T-helper 1 cell treated with Interleukin-12 subunit alpha and Interleukin-12 subunit beta and Interleukin-4 antibody, amounts not matched to agents 30 ng/mL and 1 ng/mL, for 36 hours (primary cell): ENCODE data around the gene SNX33. TPM values are rescaled to one million over a fixed set of nuclear protein-coding genes. Genes with fewer than 3 reads are reported as not detected.
"Not testable (repeated sequence)": the region's sequence is repeated elsewhere in the genome, so short reads cannot be mapped to it uniquely, and the experiment has no call there.

Experiments used
- intact Hi-C: fragments of 100-400 bp; cut with micrococcal nuclease; formaldehyde crosslinking; loops from one replicate; pipeline ENCODE4 v1.15.1; 2024
- total RNA-seq: library from RNA; stranded (reverse); gene quantifications from 2 replicates; pipeline ENCODE4 v1.2.3, GENCODE V29; 2022

SNX33 gene
- 2.6 and 3.0 TPM in 2 replicates for total RNA-seq

DNA sequence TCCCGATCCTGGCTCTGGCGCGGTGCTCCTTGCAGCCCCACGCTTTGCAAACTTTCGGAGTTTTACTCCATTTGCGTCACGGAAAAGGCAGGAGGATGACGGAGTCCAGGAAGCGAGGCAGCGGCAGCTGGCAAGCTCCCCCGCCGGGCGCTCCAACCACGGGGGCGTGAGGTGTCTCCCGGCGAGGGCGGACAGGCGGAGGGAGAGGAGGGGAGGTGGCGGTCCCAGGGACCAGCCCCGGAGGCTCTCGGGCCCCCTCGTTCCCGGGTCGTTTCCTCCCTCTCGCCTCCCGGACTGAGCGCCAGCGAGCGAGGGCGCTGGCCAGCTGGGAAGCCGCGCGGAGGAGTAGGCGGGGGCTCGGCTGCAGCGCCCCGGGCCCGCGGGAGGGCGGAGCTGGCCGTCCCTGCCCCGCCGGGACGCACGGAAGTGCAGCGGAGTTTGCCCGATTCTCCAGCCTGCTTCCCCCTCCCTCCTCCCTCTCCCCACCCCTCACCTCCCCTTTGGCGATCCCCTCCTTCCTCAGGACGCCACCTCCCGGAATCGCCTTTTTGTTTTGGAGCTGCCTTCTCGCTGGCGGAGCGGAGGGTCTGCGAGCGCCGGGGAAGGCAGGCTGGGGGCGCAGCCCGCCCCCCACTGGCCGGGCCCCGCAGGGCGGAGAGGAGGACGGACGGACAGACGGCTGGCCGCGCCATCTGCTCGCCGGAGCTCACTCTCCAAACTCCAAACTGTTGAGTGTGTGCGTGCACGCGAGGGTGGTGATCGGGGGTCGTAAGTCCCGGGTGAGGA, at the start of gene SNX33:
TSS of gene SNX33 (plus strand) at position 543 of the 786 bp plus-strand sequence. CDS start 1,191 bp downstream, outside the sequence.
- intact Hi-C loops: loop anchor here (1.0 to 10.0 kb wide), 2 partner anchors 7 to 693 kb away; partner anchors contain the start of genes IMP3 and RPP25

DNA sequence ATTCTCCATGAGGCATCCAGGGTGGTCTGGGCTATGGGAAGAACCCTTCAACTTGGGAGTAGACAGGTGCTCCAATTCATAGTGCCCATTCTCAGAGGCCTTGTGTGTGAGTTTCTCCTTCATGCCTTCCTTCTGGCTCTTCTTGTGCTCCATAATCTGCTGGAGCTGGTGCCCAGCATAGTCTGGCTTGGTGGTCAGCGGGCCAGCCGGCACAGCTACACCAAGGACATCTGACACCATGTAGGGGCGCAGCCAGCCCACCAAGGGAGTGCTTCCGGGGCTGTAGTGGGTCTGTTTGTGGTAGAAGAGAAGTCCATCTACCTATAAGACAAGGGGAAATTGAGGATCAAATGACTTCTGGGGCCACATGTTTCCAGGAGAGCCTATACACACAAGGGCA, 49.4 kb upstream of the SNX33 start:
- intact Hi-C loops: no loop called here

GRCh38 chr15:75599401-75599800, 48.3 kb upstream of the SNX33 start:
- intact Hi-C loops: no loop called here

DNA sequence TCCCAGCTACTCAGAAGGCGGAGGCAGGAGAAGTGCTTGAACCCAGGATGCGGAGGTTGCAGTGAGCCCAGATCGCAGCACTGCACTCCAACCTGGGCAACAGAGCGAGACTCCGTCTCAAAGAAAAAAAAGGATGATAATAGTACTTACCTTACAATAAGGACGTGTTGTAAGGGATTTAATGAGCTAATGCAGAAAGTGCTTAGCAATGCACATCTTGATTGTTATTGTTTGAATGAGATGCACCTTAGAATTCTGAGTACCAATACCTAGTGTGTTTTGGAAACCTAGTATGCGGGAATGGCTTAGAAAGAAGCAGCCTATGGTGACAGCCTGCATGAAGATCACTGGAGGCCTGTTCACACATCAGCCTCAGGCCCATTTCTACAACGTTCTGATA, 41.7 kb upstream of the SNX33 start:
- intact Hi-C loops: loop anchor here (2.0 kb wide), 2 partner anchors 27 to 35 kb away; partner anchors contain the start of genes IMP3 and PTPN9

GRCh38 chr15:75606711-75607699, 40.7 kb upstream of the SNX33 start:
- intact Hi-C loops: loop anchor here (1.0 to 2.0 kb wide), 4 partner anchors 10 to 34 kb away; partner anchors contain the start of genes IMP3, PTPN9 and SNUPN

GRCh38 chr15:75616766-75617165, 30.9 kb upstream of the SNX33 start:
- intact Hi-C loops: no loop called here

DNA sequence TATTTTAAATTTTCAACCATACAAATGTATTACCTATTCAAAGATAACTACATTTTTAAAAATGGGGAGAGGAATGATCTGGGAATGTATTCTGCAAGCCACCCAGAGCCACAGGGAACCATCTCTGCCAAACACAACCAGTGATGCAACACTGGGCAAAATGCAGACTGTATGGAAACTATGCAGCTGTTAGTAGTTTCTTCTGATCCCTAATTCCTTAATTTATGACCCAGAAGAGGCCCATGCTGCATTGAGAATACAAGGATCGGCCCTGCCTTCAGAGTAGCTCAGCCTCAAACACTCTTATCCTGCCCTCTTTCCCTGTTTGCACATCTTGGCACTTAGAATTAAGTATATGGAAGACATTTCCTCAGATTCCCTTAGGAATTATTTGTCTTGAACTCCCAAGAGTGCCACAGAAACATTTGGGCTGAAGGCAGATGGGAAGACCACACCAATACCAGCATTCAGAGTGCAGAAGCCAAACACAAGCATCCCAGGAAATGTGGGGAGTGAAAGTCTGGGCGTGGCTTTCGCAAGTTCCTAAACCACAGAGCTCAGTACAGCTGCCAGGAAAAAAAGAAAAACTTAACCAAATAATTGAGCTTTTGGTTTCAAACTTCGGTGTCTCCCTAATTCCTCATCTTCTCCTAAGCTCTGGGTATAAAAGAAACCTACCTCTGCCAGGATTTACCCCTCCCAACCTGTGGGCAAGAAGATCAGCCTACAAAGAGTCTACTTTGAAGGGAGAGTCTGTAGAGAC, 27.5 kb upstream of the SNX33 start:
- intact Hi-C loops: loop anchor here (10.0 kb wide), 2 partner anchors 415 to 835 kb away; partner anchors contain the start of genes C15orf39 and CSK

- intact Hi-C loops: loop anchor here (10.0 kb wide), 2 partner anchors 416 to 836 kb away; partner anchors contain the start of genes C15orf39 and CSK
Observed at GRCh38 chr15:75620841-75621391, 26.8 kb upstream of the SNX33 start.

DNA sequence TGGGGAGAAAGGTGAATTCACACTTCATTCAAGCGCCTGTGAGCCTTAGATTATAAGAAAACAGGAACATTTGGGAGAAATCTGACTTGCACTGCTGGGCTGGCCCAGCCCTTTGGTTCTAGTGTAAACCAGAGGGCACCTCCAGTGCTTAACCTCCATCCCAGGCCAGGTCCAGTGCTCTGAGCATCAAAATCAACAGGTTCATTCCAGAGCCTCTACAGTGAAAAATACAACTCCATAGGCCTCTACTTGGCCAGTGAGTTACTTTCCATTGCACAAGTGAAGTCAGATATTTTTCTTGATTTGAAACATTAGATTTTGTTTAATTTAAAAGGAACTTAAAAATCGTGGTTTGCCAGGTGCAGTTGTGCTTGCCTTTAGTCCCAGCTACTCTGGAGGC, 25.2 kb upstream of the SNX33 start:
- intact Hi-C loops: loop anchor here (10.0 kb wide), 2 partner anchors 418 to 838 kb away; partner anchors contain the start of genes C15orf39 and CSK

DNA sequence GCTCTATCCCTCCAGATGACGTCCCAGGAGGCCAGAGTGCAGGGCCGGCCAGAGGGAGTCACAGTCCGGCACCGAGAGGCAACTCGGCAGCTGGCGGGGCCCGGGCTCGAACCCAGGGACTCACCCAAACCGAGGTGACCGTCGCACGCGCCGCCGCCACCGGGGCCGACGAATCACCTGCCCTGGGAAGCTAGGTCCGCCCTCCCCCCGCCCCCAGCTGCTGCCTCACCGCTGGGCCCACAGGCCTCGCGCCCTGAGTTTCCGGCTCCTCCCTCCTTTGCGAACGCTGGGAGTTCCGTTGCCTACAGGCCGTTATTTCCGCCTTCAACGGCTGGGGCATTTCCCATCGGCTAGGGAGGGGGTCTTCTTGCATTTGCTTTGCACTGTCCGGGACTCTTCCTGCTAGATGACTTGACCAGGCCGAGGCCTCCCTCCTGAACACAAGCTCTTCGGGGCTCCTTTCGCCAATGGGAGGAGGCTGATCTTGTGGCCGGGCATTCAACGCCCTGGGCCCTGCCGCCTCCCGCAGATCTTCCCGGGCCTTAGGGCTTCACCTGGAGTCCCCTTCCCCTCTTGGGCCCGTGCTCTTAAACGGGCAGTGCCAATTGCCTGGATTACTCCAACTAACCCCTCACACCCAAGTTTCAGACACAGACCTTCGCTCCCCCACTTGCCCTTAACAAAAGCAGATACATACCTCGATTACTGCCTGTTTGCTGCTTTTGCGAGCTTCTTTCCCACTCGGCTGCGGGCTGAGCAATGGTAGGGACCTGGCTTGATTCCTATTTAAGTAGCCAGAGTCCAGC, 22.0 kb upstream of the SNX33 start, which contains the start of gene SNUPN:
TSS of gene SNUPN (minus strand) at position 184 of the 806 bp plus-strand sequence. CDS start 4,674 bp downstream, outside the sequence.
- intact Hi-C loops: loop anchor here (1.0 to 10.0 kb wide), 12 partner anchors 15 to 1013 kb away; partner anchors contain the start of genes C15orf39, CSK, IMP3 and MAN2C1

DNA sequence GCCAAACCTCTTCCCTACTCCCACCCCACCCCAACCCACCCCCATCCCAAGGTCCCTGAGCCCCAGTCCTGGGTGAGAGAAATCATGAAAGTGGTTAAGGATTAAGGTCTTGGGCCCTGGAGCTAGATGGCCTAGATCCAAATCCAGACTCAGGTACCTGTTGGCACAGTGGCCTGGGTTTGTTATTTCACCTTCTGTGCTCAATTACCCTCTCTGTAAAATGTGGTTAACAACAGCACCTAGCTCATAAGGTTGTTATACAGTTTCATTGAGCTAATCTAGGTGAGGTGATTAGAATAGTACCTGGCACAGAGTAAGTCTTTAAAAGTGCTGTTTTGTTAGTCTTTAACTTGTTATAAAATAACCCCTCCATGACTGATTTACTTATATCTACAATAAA, 15.8 kb upstream of the SNX33 start:
- intact Hi-C loops: no loop called here

DNA sequence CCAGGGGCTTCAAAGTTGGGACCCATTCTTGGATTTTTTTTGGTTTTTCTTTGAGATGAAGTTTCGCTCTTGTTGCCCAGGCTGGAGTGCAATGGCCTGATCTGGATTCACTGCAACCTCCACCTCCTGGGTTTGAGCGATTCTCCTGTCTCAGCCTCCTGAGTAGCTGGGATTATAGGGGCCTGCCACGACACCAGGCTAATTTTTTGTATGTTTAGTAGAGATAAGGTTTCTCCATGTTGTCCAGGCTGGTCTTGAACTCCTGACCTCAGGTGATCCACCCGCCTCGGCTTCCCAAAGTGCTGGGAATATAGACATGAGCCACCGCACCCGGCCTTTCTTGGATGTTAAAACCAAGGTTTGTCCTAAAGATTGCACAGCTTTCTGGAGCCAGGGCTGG, 13.8 kb upstream of the SNX33 start:
- intact Hi-C loops: not testable (repeated sequence)

DNA sequence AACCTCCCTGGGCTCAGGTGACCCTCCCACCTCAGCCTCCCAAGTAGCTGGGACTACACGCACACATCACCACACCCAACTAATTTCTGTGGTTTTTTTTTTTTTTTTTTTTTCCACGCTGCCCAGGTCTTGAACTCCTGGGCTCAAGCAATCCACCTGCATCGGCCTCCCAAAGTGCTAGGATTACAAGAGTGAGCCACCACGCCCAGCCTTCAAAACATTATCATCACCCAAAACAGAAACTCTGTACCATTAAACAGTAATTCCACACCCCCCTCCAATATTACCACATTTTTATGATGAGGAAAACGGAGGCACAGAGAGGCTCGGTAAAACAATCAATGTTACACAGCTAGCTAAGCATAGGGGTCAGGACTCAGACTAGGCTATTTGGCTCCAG, 11.7 kb upstream of the SNX33 start:
- intact Hi-C loops: no loop called here

DNA sequence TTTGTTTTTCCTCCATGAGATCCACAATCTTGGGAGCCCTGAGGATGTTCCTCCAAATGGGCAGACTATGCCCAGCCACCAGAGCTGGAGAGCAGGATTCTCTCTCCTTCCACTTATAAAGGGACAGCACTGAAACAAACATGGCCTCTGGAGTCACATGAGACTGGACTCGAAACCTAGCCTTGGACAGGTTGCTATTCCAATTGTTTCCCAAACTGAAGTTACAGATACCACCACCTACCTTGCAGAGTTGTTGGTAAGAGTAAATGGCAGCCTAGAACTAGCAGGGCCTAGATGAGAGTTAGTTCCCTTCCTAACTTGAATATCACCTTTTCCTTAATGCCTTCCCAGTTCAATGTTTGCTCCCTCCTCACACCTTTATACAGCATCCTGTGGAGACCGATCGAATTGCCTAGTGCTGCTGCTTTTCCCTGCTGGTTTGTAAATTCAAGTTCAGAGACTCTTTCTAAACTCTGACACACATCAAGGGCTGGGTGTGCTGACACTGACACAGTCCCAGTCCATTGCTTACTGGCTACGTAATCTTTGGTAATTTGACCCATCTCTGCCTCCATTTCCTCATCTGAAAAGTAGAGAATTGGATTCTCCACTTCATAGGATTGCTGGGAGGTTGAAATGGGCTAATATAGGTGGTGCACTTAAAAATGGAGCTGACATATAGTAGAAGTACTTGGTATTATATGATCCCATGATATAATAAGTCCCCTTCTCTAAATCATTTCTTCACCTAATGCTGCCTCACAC, 10.3 kb upstream of the SNX33 start:
- intact Hi-C loops: no loop called here

GRCh38 chr15:75639191-75639708, 8.5 kb upstream of the SNX33 start:
- intact Hi-C loops: no loop called here

DNA sequence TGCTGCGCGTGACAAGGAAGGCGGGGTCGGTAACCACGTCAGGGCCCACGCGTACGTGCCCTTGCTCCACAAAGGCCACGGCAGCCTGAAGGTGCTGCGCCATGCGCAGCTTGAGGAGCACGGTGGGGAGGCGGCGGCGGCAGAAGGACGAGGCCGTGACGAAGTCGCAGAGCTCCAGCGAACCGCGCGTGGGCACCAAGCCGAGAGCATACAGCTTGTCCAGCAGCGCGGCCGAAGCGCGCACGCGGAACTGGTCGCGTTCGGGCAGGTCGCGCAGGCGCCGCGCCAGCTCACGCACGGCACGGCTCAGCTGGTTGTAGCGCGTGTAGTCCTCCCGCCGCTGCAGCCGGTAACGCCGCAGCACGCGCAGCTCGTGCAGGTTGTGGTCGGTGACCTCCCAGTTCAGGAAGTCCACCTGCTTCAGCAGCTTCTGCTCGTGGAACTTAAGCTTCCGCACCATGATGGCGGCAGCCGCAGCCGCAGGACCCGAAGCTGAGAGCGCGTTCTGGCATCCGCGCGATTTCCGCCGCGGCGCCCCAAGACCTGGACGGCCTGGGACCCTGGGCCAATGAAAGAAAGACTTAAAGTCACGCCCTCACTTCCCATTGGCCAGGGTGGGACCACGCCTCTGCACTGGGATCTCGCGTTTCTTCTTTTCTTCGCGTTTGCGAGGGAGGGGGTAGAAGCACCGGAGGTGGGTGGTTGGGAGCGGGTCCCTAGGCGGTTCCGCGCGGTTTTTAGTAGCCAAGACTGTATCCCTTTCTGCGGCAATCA, 7.8 kb upstream of the SNX33 start, which contains the start of gene IMP3:
TSS of gene IMP3 (minus strand) at position 516 of the 774 bp plus-strand sequence. CDS start at position 460, 56 bp downstream.
- intact Hi-C loops: loop anchor here (1.0 to 10.0 kb wide), 10 partner anchors 8 to 1179 kb away; partner anchors contain the start of genes ARID3B, PTPN9, RPP25 and SNUPN
